Measurements from ENCODE around the gene BLOC1S5.

GRCh38 chr6:8069631-8070284 is 5.6 kb upstream of the BLOC1S5 start:
- TF ChIP-seq ESRRA (IDR thresholded peaks at IDR 0.05; ENCODE audit: borderline replicate concordance, low read depth): no peak
- TF ChIP-seq TCF7L2 (IDR thresholded peaks at IDR 0.05; ENCODE audit: low read depth, low read length): no peak
- TF ChIP-seq CTCF (IDR thresholded peaks at IDR 0.05 in 2 of 3, conservative IDR thresholded peaks at IDR 0.05 in 1 of 3; ENCODE audit: insufficient read depth in 2 of 3, low read depth in 1 of 3, low read length in 3 of 3): no peak
- no peak for TF ChIP-seq POLR2A (conservative IDR thresholded peaks at IDR 0.05)
- no peak for TF ChIP-seq UBTF (IDR thresholded peaks at IDR 0.05; ENCODE audit: borderline replicate concordance in 1 of 2, low read depth in 2 of 2, low read length in 2 of 2)
- no peak for TF ChIP-seq C11orf30 (IDR thresholded peaks at IDR 0.05; ENCODE audit: low read depth)
- no peak for TF ChIP-seq RAD21 (CRISPR knock-in tag; conservative IDR thresholded peaks at IDR 0.05 in 1 of 2, IDR thresholded peaks at IDR 0.05 in 1 of 2)
- TF ChIP-seq EP300 (IDR thresholded peaks at IDR 0.05; ENCODE audit: low read length): no peak
- TF ChIP-seq, protein P1, sequence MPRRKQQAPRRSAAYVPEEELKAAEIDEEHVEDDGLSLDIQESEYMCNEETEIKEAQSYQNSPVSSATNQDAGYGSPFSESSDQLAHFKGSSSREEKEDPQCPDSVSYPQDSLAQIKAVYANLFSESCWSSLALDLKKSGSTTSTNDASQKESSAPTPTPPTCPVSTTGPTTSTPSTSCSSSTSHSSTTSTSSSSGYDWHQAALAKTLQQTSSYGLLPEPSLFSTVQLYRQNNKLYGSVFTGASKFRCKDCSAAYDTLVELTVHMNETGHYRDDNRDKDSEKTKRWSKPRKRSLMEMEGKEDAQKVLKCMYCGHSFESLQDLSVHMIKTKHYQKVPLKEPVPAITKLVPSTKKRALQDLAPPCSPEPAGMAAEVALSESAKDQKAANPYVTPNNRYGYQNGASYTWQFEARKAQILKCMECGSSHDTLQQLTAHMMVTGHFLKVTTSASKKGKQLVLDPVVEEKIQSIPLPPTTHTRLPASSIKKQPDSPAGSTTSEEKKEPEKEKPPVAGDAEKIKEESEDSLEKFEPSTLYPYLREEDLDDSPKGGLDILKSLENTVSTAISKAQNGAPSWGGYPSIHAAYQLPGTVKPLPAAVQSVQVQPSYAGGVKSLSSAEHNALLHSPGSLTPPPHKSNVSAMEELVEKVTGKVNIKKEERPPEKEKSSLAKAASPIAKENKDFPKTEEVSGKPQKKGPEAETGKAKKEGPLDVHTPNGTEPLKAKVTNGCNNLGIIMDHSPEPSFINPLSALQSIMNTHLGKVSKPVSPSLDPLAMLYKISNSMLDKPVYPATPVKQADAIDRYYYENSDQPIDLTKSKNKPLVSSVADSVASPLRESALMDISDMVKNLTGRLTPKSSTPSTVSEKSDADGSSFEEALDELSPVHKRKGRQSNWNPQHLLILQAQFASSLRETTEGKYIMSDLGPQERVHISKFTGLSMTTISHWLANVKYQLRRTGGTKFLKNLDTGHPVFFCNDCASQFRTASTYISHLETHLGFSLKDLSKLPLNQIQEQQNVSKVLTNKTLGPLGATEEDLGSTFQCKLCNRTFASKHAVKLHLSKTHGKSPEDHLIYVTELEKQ (CRISPR knock-in tag; IDR thresholded peaks at IDR 0.05): no peak
- TF ChIP-seq ZNF785 (CRISPR knock-in tag; IDR thresholded peaks at IDR 0.05): no peak
- TF ChIP-seq MAX (CRISPR knock-in tag; IDR thresholded peaks at IDR 0.05): no peak
- TF ChIP-seq, protein P2, sequence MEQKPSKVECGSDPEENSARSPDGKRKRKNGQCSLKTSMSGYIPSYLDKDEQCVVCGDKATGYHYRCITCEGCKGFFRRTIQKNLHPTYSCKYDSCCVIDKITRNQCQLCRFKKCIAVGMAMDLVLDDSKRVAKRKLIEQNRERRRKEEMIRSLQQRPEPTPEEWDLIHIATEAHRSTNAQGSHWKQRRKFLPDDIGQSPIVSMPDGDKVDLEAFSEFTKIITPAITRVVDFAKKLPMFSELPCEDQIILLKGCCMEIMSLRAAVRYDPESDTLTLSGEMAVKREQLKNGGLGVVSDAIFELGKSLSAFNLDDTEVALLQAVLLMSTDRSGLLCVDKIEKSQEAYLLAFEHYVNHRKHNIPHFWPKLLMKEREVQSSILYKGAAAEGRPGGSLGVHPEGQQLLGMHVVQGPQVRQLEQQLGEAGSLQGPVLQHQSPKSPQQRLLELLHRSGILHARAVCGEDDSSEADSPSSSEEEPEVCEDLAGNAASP (IDR thresholded peaks at IDR 0.05): no peak
- TF ChIP-seq EHMT2 (IDR thresholded peaks at IDR 0.05): no peak
- no peak for TF ChIP-seq ELF2 (CRISPR knock-in tag; IDR thresholded peaks at IDR 0.05)
